H1 (cell line): ENCODE data around the gene ATP6V1B1. TPM values are rescaled to one million over a fixed set of nuclear protein-coding genes. Genes with fewer than 3 reads are reported as not detected.
A peak's percentile ranks its signal among the peaks of the same experiment; 100 is the strongest.

ENCODE experiments used
- CTCF ChIA-PET: fragments of 300-600 bp; sonication (Branson Sonifier 250); formaldehyde crosslinking; loops from one replicate; lab custom pipeline; 2021; ENCODE audit not compliant: partially characterized antibody; lab: Charles Lee
- POLR2A ChIA-PET: fragments of 300-600 bp; sonication (Branson Sonifier 250); formaldehyde crosslinking; loops from one replicate; lab custom pipeline; 2021; ENCODE audit warnings: inconsistent platforms; ENCODE audit not compliant: partially characterized antibody; lab: Charles Lee
- DNase-seq, 2 experiments: peaks; one replicate each; pipeline versions ENCODE4 v3.0.0 to v3.0.0-alpha.2; 2010 to 2022; ENCODE audit warnings: low spot score in 2 of 2, low read depth in 1 of 2, mixed read lengths in 1 of 2
- FAIRE-seq: peaks from 2 replicates; lab custom pipeline; 2011; peaks lifted over from hg19 to GRCh38; lab: Jason Lieb, UNC
- H2AFZ ChIP-seq: 2 replicates; pipeline ENCODE4 v1.8.1; 2012; ENCODE audit warnings: low read length, inconsistent platforms
- H2AK5ac ChIP-seq: 2 replicates; pipeline ENCODE4 v1.6.1; 2013; ENCODE audit warnings: low read depth, low read length
- H2BK120ac ChIP-seq: replicated peaks from 2 replicates; pipeline ENCODE3; 2013; ENCODE audit warnings: low read depth, low read length, inconsistent platforms
- H2BK12ac ChIP-seq: 2 replicates; pipeline ENCODE4 v1.6.1; 2013; ENCODE audit warnings: low read depth, low read length
- H2BK15ac ChIP-seq: 2 replicates; pipeline ENCODE4 v1.6.1; 2013; ENCODE audit warnings: low read length
- H2BK20ac ChIP-seq: 2 replicates; pipeline ENCODE4 v1.6.1; 2013; ENCODE audit warnings: low read length
- H2BK5ac ChIP-seq: 2 replicates; pipeline ENCODE4 v1.6.1; 2013; ENCODE audit warnings: low read depth, low read length
- H3K14ac ChIP-seq: 2 replicates; pipeline ENCODE4 v1.6.1; 2013; ENCODE audit warnings: inconsistent platforms; ENCODE audit not compliant: insufficient read length
- H3K18ac ChIP-seq: 2 replicates; pipeline ENCODE4 v1.6.1; 2013; ENCODE audit warnings: low read length; ENCODE audit errors: extremely low read depth
- H3K23ac ChIP-seq: 2 replicates; pipeline ENCODE4 v1.6.1; 2013; ENCODE audit warnings: inconsistent platforms; ENCODE audit not compliant: insufficient read length
- H3K23me2 ChIP-seq: 2 replicates; pipeline ENCODE4 v1.6.1; 2013; ENCODE audit warnings: low read depth, low read length
- H3K27ac ChIP-seq: 2 replicates; pipeline ENCODE4 v1.6.1; 2011; ENCODE audit warnings: low read depth, low read length, inconsistent platforms
- H3K27me3 ChIP-seq, 4 experiments: replicated peaks in 1 of 4; 1 replicate in 1 of 4; 2 replicates in 3 of 4; pipeline versions ENCODE4 v1.6.1 to v1.8.1; 2011 to 2013; ENCODE audit warnings: low read length in 3 of 4, mild to moderate bottlenecking in 3 of 4, inconsistent platforms in 2 of 4, mixed read lengths in 2 of 4, moderate library complexity in 1 of 4; ENCODE audit not compliant: control insufficient read depth in 3 of 4, insufficient read depth in 3 of 4; ENCODE audit errors: extremely low read depth in 1 of 4
- H3K36me3 ChIP-seq, 4 experiments: 2 replicates each; pipeline versions ENCODE4 v1.6.1 to v1.8.1; 2011 to 2013; ENCODE audit warnings: mild to moderate bottlenecking in 4 of 4, low read length in 3 of 4, moderate library complexity in 2 of 4, control low read depth in 1 of 4, inconsistent platforms in 1 of 4; ENCODE audit not compliant: insufficient read depth in 4 of 4, control insufficient read depth in 2 of 4
- H3K4ac ChIP-seq: replicated peaks from 2 replicates; pipeline ENCODE3; 2013; ENCODE audit warnings: low read length, low read depth, mixed read lengths, inconsistent platforms; ENCODE audit not compliant: insufficient read length
- H3K4me1 ChIP-seq, 4 experiments: replicated peaks in 1 of 4; 1 replicate in 1 of 4; 2 replicates in 3 of 4; pipeline versions ENCODE4 v1.6.1 to v1.8.1; 2011 to 2013; ENCODE audit warnings: low read length in 3 of 4, inconsistent platforms in 2 of 4, mixed read lengths in 1 of 4; ENCODE audit not compliant: insufficient read depth in 4 of 4, control insufficient read depth in 3 of 4
- H3K4me2 ChIP-seq, 2 experiments: 2 replicates each; pipeline versions ENCODE4 v1.6.1 to v1.8.1; 2011 to 2013; ENCODE audit warnings: low read depth in 2 of 2, low read length in 2 of 2, control low read depth in 1 of 2, inconsistent platforms in 1 of 2, mild to moderate bottlenecking in 1 of 2; ENCODE audit not compliant: insufficient read depth in 1 of 2
- H3K4me3 ChIP-seq, 4 experiments: fragments of 200-600, 300-600 bp in 1 of 4; sonication (generic), shearing (Covaris generic), sonication (Bioruptor Twin) in 1 of 4; 2 replicates each; pipeline versions ENCODE4 v1.5.1 to v1.8.1; 2011 to 2016; ENCODE audit warnings: low read length in 4 of 4, low read depth in 3 of 4, control low read depth in 2 of 4, inconsistent platforms in 2 of 4, mild to moderate bottlenecking in 2 of 4, mixed read lengths in 1 of 4, moderate library complexity in 1 of 4; ENCODE audit not compliant: insufficient read depth in 2 of 4; ENCODE audit errors: extremely low read depth in 1 of 4
- H3K56ac ChIP-seq: replicated peaks from 2 replicates; pipeline ENCODE3; 2013; ENCODE audit warnings: low read depth, mild to moderate bottlenecking, mixed read lengths, low read length, inconsistent platforms; ENCODE audit not compliant: insufficient read length
- H3K79me1 ChIP-seq: 2 replicates; pipeline ENCODE4 v1.6.1; 2013; ENCODE audit warnings: low read depth, low read length, control low read depth
- H3K79me2 ChIP-seq, 2 experiments: 2 replicates each; pipeline versions ENCODE4 v1.6.1 to v1.8.1; 2012 to 2013; ENCODE audit warnings: low read length in 2 of 2, mild to moderate bottlenecking in 2 of 2, inconsistent platforms in 1 of 2; ENCODE audit not compliant: insufficient read depth in 2 of 2, control insufficient read depth in 1 of 2
- H3K9ac ChIP-seq, 4 experiments: replicated peaks in 1 of 4; 1 replicate in 1 of 4; 2 replicates in 3 of 4; pipeline versions ENCODE4 v1.6.1 to v1.8.1; 2011 to 2013; ENCODE audit warnings: low read depth in 3 of 4, low read length in 3 of 4, control low read depth in 2 of 4, mild to moderate bottlenecking in 2 of 4, moderate library complexity in 2 of 4, inconsistent platforms in 1 of 4; ENCODE audit errors: extremely low read depth in 1 of 4
- H3K9me3 ChIP-seq, 2 experiments: 2 replicates each; pipeline versions ENCODE4 v1.6.1 to v1.8.1; 2012 to 2013; ENCODE audit warnings: mild to moderate bottlenecking in 2 of 2, moderate library complexity in 2 of 2, control low read depth in 1 of 2, inconsistent platforms in 1 of 2, low read depth in 1 of 2, low read length in 1 of 2, mixed read lengths in 1 of 2; ENCODE audit not compliant: insufficient read depth in 2 of 2
- H4K20me1 ChIP-seq, 2 experiments: replicated peaks in 1 of 2; 2 replicates each; pipeline versions ENCODE3 to v1.8.1; 2011 to 2013; ENCODE audit warnings: inconsistent platforms in 2 of 2, low read length in 2 of 2, mild to moderate bottlenecking in 1 of 2; ENCODE audit not compliant: insufficient read depth in 2 of 2, control insufficient read depth in 1 of 2
- H4K5ac ChIP-seq: 2 replicates; pipeline ENCODE4 v1.6.1; 2013; ENCODE audit warnings: low read length, low read depth, mixed read lengths, inconsistent platforms; ENCODE audit not compliant: insufficient read length
- H4K8ac ChIP-seq: 2 replicates; pipeline ENCODE4 v1.8.0; 2013; ENCODE audit warnings: mild to moderate bottlenecking, moderate library complexity, low read length, inconsistent platforms; ENCODE audit not compliant: insufficient read depth; ENCODE audit errors: extremely low read depth
- H4K91ac ChIP-seq: replicated peaks from 2 replicates; pipeline ENCODE3; 2013; ENCODE audit warnings: low read length, mixed read lengths, inconsistent platforms; ENCODE audit not compliant: insufficient read length
- JUND ChIP-seq: IDR thresholded peaks from 2 replicates; pipeline ENCODE4 v1.6.1; 2011; ENCODE audit warnings: mild to moderate bottlenecking, improper control_type of control experiment, low read length
- RAD21 ChIP-seq, 2 experiments: IDR thresholded peaks in 1 of 2; conservative IDR thresholded peaks in 1 of 2; 2 replicates each; pipeline ENCODE4 v1.6.1; 2011; ENCODE audit warnings: low read depth in 2 of 2, low read length in 2 of 2, improper control_type of control experiment in 1 of 2, inconsistent platforms in 1 of 2, mild to moderate bottlenecking in 1 of 2, moderate library complexity in 1 of 2
- WGBS, 2 experiments: shearing (Covaris generic) in 1 of 2; methylation state at CpG; one replicate each; pipeline versions ENCODE4 v1.1.6 to v1.1.7; 2013 to 2015; ENCODE audit warnings: low lambda C conversion rate in 2 of 2, mixed read lengths in 2 of 2, inconsistent platforms in 1 of 2, low coverage in 1 of 2, missing lambda C conversion rate in 1 of 2; ENCODE audit not compliant: insufficient replicate concordance in 2 of 2, insufficient coverage in 1 of 2, insufficient read length in 1 of 2; ENCODE audit errors: extremely low coverage in 1 of 2, missing lambda C conversion rate in 1 of 2; 5-methylcytosine and 5-hydroxymethylcytosine counted together
- polyA plus RNA-seq, 7 experiments: library from polyadenylated mRNA; depleted of rRNA in 3 of 7; stranded (reverse) in 5 of 7; unstranded in 2 of 7; fragments of >200 nt in 5 of 7; fragments of 200-250 nt in 2 of 7; gene quantifications; 1 replicate in 5 of 7; 2 replicates in 1 of 7; 4 replicates in 1 of 7; pipeline versions ENCODE4 v1.2.1 to v1.2.3, GENCODE V29; 2011 to 2013; ENCODE audit warnings: missing spikeins in 2 of 7, mixed read lengths in 2 of 7
- total RNA-seq: library from RNA; stranded (reverse); fragmentation: NEBNext Ultra II Directional; extraction: Animal tissue kit (Norgen Biotek cat#: 25700); gene quantifications from 2 replicates; pipeline ENCODE4 v1.2.1, GENCODE V29; 2021
- TF ChIP-seq, protein P1 (sequence below), 3 experiments: IDR thresholded peaks; 1 replicate in 2 of 3; 2 replicates in 1 of 3; pipeline versions ENCODE4 v1.5.1 to v1.6.1; 2011; ENCODE audit warnings: low read length in 3 of 3, mild to moderate bottlenecking in 3 of 3, inconsistent platforms in 2 of 3, low read depth in 1 of 3, moderate library complexity in 1 of 3; ENCODE audit not compliant: insufficient read depth in 1 of 3; ENCODE audit errors: control extremely low read depth in 1 of 3

The ATP6V1B1 gene
- total and polyA plus RNA-seq, 2 of the 8 experiments (the other 6 are each of a cell fraction or from before 2014, with no cell fraction given) = not detected

GRCh38 chr2:70984228-70984575, 48.5 kb downstream of the ATP6V1B1 start:
- Histone ChIP-seq H3K4me2 (no peak overlapping the region), H3K4ac (no peak overlapping the region), H3K56ac (no peak overlapping the region), H3K9me3 (no peaks in the 10 kb centered on the region), H2BK20ac (no peak overlapping the region), H2BK12ac (no peak overlapping the region), H3K9ac (no peak overlapping the region), H2AFZ (no peak overlapping the region), H3K23me2 (no peaks in the 10 kb centered on the region), H3K4me3 (no peak overlapping the region), H3K79me2 (no peaks in the 10 kb centered on the region), H4K91ac (no peak overlapping the region), H4K8ac (no peak overlapping the region), H2BK5ac (no peak overlapping the region), H3K79me1 (no peaks in the 10 kb centered on the region), H3K36me3 (peaks cover 0 to 6% (median 0%) of the 10 kb centered on the region in 4 experiments; a peak in 2 of 8 replicates), H3K27me3 (peaks cover 0 to 9% (median 7%) of the 10 kb centered on the region in 4 experiments; a peak in 5 of 7 replicates), H3K27ac (no peak overlapping the region), H2BK15ac (no peak overlapping the region), H3K23ac (no peak overlapping the region), H3K4me1 (peaks cover 0 to 8% (median 4%) of the 10 kb centered on the region in 4 experiments; a peak in 4 of 7 replicates), H2BK120ac (no peak overlapping the region), H4K5ac (no peak overlapping the region), H3K18ac (no peak overlapping the region), H2AK5ac (no peak overlapping the region), H3K14ac (no peak overlapping the region), H4K20me1 (peaks cover 0 to 9% of the 10 kb centered on the region in 2 experiments)
- POLR2A ChIA-PET = interaction anchor here (0.6 to 1.0 kb wide), 2 partner anchors 18 to 1211 kb away, joined by 3 to 7 read pairs; no protein-coding TSS in a partner anchor
- DNase-seq (no peak), FAIRE-seq (no peak)
- CTCF ChIA-PET = interaction anchor here (0.6 to 7.1 kb wide), 29 partner anchors 9 to 194 kb away, joined by 3 to 66 read pairs (median 5); partner anchors contain the start of genes FIGLA, NAGK and TEX261
- 89% methylated on average over 3 of the region's 3 CpGs; no CpG with 5 or more reads in 1 of the 2 experiments for WGBS, 2 experiments
- TF ChIP-seq RAD21 (IDR thresholded peaks at IDR 0.05 in 1 of 2, conservative IDR thresholded peaks at IDR 0.05 in 1 of 2; ENCODE audit: low read depth in 2 of 2, low read length in 2 of 2) = 0 out of 4 replicates have a peak, but pooled peaks of 1 of the 2 experiments have one; percentile 9
- TF ChIP-seq, protein P1, sequence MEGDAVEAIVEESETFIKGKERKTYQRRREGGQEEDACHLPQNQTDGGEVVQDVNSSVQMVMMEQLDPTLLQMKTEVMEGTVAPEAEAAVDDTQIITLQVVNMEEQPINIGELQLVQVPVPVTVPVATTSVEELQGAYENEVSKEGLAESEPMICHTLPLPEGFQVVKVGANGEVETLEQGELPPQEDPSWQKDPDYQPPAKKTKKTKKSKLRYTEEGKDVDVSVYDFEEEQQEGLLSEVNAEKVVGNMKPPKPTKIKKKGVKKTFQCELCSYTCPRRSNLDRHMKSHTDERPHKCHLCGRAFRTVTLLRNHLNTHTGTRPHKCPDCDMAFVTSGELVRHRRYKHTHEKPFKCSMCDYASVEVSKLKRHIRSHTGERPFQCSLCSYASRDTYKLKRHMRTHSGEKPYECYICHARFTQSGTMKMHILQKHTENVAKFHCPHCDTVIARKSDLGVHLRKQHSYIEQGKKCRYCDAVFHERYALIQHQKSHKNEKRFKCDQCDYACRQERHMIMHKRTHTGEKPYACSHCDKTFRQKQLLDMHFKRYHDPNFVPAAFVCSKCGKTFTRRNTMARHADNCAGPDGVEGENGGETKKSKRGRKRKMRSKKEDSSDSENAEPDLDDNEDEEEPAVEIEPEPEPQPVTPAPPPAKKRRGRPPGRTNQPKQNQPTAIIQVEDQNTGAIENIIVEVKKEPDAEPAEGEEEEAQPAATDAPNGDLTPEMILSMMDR (IDR thresholded peaks at IDR 0.05; ENCODE audit: control extremely low read depth in 1 of 3, insufficient read depth in 1 of 3, low read depth in 1 of 3, low read length in 3 of 3) = peak in 1 of 3 experiments; percentile 31; a peak in 1 of 4 replicates
- TF ChIP-seq JUND = no peak
